Measurements from ENCODE around the gene COL16A1.
A peak's percentile ranks its signal among the peaks of the same experiment; 100 is the strongest.

Gene COL16A1

GRCh38 chr1:31705080-31705866 lies 1.5 kb upstream of the COL16A1 start:
- peak; percentile 50 for DNase-seq

GRCh38 chr1:31704271-31705079 lies 658 bp upstream of the COL16A1 start:
- no peak for DNase-seq

- DNase-seq: no peak
These were observed 897 bp downstream of the COL16A1 start for GRCh38 chr1:31702836-31703404.

DNA sequence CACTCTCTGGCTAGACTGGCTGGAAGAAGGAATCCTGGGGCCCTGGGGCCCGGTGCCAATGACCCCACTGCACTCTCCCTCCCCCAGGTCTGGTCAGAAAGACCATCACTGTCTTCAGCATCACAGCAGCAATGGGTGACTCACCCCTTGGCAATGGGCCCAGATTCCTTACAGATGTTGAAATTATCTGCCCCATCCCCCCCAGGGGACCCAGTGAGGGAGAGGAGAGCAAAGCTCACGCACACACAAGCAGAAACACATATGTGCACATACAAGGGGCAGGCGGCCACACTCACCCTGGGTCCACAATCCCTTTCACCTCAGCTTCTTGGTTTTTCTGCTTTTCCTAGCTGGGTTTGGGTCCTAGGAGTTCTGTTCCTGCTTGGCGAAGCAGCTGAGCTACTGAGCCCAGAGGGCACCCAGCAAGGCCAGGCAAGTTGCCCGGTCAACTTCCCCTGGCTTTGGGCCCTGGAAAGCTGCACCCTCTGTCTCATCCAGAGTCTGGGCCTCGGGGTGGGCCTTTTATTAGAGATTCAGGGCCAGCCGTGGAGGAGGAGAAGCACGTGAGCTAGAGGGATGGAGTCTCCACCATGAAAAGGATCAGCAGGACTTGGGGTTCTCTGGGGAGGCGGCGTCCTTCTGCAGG lies 2.6 kb downstream of the COL16A1 start:
- peak; percentile 89 for DNase-seq

DNA sequence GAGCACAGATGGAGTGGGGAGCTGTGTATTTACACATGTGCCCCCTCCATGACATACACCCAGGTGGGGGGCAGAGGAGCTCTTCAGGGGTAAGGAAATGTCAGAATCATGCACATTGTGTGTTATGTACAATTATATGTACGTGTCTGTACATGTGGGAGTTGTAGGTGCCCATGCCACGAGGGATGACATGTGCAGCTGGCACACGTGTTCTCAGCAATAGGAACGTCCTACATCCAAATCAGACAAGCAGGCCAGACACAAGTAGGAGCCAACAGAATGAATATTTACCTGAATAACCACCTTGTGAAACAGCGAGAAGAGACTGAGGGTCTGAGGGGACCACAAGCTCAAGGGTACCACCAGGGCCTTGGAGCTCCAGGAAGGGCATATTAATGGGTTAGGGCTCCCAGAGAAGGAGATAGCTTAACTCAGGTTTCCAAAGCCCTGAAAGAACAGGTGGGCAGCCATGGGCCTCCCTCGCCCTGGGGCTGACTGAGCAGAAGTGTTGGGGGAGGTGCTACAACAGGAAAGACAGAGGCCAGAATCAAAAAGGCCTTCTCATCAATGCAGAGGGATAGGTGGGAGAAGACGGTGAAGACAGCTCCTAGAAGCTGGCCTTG lies 3.2 kb downstream of the COL16A1 start:
- no peak for DNase-seq

- DNase-seq: no peak
These were observed 4.4 kb downstream of the COL16A1 start for GRCh38 chr1:31699341-31699891.

- no peak for DNase-seq
These were observed 6.3 kb downstream of the COL16A1 start for GRCh38 chr1:31697369-31697984.

DNA sequence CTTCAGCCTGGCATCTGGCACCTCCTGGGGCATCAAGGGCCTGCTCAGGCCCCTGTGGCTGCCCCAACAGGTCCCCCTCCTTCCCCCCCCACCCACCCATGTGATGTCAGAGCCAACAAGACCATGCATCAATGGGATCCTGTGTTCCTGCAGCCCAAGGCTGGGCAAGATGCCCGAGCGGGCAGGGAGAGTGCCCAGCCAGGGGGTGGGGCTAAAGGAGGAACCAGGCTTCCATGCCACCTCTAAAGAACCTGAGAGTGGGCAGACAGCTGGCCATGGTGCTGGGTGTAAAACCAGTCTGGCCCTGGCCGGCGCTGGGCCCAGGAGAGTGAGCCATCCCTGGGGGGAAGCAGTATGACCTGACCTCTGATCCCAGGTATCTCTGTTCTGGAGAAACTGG lies 7.6 kb downstream of the COL16A1 start:
- DNase-seq: peak; percentile 93

- DNase-seq: no peak
These were observed 8.5 kb downstream of the COL16A1 start for GRCh38 chr1:31695327-31695726.

GRCh38 chr1:31694964-31695313 lies 8.9 kb downstream of the COL16A1 start:
- DNase-seq: peak; percentile 87

DNA sequence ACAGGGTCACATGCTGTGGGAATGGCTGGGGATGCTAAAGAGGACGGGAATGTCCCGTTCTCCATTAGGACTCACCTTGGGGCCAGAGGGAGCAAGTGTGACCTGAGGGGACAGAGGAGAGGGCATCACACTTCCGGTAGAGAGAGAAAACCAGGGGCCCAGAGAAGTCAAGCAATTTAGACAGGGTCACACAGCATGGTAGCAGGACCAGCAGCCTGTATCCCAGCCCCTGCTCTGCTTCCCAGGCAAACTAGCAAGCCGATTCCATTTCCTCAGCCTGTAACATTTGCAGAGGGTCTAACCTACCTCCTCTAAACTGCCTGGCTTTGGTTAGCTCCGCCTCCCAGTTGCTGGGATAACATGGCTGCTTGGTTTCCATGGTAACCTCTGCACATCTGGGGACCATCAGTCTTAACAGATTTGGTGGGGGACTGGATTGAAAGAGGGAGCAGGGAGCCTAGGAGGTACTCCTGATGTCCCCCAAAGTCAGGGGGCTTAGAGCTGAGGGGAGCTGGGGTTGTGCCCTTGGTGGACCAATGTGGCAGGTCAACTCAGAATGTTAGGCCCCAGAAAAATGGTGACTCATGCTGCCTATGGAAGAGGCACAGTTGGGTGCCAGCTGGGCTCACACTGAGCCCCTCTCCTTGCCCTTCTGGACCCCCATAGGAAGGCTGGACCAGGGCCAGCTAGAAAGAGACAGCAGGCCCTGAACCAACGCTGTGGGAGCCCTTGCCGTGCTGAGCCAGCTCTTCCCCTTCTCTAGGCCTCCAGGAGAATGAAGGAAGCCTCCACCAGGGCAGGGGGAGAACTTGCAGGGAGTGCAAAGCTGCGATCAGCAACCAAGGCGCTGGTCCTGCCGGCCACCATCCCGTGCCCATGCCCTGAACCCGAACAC lies 9.5 kb downstream of the COL16A1 start:
- no peak for DNase-seq

- DNase-seq: no peak
These were observed 10.6 kb downstream of the COL16A1 start for GRCh38 chr1:31693231-31693630.

- no peak for DNase-seq
These were observed 11.9 kb downstream of the COL16A1 start for GRCh38 chr1:31691951-31692350.

DNA sequence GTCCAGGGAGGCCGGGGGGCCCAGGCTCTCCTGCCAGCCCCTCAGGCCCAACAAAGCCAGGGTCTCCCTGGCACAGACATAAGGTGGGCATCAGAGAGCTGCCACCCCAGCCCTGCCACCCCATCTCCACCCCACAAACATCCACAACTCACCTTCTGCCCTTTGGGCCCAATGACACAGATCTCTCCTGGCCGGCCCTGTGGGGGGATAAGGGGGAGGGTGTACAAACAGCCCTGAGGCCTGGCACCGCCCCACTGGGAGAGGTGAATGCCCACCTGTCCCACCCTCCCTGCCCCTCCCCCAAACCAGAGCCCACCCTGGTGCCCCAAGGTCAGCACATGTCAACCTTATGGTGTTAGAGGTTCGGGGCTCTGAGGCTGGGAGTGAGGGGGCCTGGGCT lies 12.4 kb downstream of the COL16A1 start:
- DNase-seq: no peak

DNA sequence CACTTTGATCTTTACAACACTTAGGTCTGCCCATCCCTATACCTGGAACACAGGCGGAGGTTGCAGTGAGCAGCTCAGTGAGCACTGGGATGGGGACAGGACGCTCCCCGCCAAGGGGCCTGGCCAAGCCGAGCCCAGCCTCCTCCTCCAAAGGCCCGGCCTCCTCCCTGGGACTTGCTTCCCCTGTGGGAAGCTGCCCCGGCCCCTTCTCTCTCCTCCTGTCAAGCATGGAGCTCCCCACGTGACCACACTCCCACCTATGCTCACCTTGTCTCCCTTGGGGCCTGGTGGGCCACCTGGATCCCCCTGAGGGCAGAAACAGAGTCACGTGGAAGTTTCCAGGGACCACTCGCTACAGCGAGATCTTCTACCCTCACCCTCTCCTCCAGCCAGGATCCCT lies 12.9 kb downstream of the COL16A1 start:
- DNase-seq: no peak

- DNase-seq: no peak
These were observed 14.0 kb downstream of the COL16A1 start for GRCh38 chr1:31689854-31690253.

GRCh38 chr1:31689379-31689778 lies 14.4 kb downstream of the COL16A1 start:
- no peak for DNase-seq

DNA sequence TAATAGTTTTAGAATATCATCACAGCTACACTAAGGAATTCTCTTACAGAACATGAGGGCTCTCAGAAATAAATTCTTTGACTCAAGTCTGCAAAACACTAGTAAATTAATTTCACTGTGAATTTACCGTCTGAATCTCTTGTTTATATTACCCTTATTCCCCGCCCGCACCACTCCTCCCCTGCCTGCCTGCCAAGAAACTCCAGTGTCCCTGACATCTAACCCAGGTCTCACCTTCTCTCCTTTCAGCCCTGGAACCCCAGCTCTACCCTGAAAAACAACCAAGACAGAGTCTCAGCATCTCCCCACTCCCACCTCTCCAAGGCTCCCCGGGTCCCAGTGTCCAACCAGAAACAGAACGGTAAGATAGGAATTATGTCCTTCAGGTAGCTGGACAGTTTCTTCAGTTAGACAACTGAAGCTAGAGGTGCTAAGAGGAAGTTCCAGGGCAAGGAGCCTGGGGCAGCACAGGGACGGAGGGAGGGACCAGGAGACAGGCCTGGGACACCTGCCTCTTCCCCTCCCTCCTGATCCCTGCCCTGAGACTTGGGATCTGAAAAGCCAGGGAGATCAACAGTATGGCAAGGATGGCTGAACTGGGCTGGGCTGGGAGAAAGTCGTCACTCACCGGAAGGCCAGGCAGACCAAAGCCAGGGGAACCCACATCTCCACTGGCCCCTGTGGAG lies 15.4 kb downstream of the COL16A1 start:
- no peak for DNase-seq

DNA sequence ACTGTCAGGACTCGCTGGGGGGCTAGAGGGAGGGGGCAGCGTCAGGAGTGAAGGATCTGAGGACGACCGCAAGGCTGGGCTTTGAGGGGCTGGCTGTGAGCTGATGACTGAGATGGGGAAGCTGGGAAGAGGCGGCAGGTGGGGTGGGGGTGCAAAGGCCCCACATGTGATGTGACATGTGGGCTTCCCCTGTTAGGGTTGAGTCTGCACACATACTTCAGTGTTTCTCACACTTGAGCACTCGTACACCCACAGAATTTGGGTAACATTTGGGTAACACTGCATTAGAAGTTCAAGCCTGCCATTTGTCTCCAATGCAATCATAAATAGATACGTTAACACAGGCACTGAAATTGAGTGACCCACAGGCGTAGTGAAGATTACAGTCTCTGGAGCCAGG lies 16.2 kb downstream of the COL16A1 start:
- no peak for DNase-seq

DNA sequence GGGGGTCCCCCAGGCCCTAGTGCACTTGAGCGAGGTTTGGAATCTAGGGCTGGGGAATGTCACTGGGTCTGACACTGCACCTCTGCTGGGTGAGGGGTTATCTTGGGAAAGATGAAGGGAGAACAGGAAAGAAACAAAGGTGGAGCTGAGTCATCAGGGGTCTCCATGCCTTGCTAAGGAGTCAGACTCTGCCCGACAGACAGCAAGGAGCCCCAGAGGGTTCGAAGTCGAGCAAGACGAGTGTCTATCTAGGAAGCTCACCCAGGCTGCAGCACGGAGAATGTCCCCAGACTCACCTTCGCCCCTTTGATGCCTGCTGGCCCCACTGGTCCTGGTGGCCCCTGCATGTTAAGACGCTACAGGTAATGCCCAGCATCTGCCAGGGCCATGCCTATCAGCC lies 18.0 kb downstream of the COL16A1 start:
- no peak for DNase-seq

- no peak for DNase-seq
These were observed 19.8 kb downstream of the COL16A1 start for GRCh38 chr1:31683997-31684396.
